GM19240 (cell line): ENCODE results near the gene PRKCE.

Source experiments
- DNase-seq: peaks from one replicate; pipeline ENCODE4 v3.0.0; 2011; ENCODE audit warnings: low spot score; ENCODE audit not compliant: insufficient read length

Gene PRKCE

GRCh38 chr2:46142546-46143428 is 491.3 kb downstream of the PRKCE start:
- DNase-seq: no peak

GRCh38 chr2:46143429-46144132 is 492.1 kb downstream of the PRKCE start:
- no peak for DNase-seq

- DNase-seq: no peak
These were observed 492.8 kb downstream of the PRKCE start for GRCh38 chr2:46144133-46144800.

- no peak for DNase-seq
These were observed 493.5 kb downstream of the PRKCE start for GRCh38 chr2:46145017-46145416.

GRCh38 chr2:46145840-46146239 is 494.4 kb downstream of the PRKCE start:
- DNase-seq: no peak

- no peak for DNase-seq
These were observed 495.5 kb downstream of the PRKCE start for GRCh38 chr2:46146866-46147502.

- no peak for DNase-seq
These were observed 496.3 kb downstream of the PRKCE start for GRCh38 chr2:46147626-46148368.

GRCh38 chr2:46148369-46148736 is 496.9 kb downstream of the PRKCE start:
- no peak for DNase-seq

GRCh38 chr2:46150445-46150955 is 499.0 kb downstream of the PRKCE start:
- DNase-seq: no peak

- DNase-seq: no peak
These were observed 500.1 kb downstream of the PRKCE start for GRCh38 chr2:46151577-46151976.

- DNase-seq: no peak
These were observed 502.7 kb downstream of the PRKCE start for GRCh38 chr2:46153996-46154753.

GRCh38 chr2:46157072-46157965 is 505.8 kb downstream of the PRKCE start:
- no peak for DNase-seq

- no peak for DNase-seq
These were observed 506.5 kb downstream of the PRKCE start for GRCh38 chr2:46157966-46158310.

GRCh38 chr2:46158661-46159060 is 507.2 kb downstream of the PRKCE start:
- no peak for DNase-seq

- no peak for DNase-seq
These were observed 508.9 kb downstream of the PRKCE start for GRCh38 chr2:46160326-46160725.

GRCh38 chr2:46161315-46161714 is 509.8 kb downstream of the PRKCE start:
- no peak for DNase-seq

- no peak for DNase-seq
These were observed 510.4 kb downstream of the PRKCE start for GRCh38 chr2:46161911-46162310.

- no peak for DNase-seq
These were observed 511.0 kb downstream of the PRKCE start for GRCh38 chr2:46162329-46163097.

- no peak for DNase-seq
These were observed 511.6 kb downstream of the PRKCE start for GRCh38 chr2:46163098-46163430.
